GM23338 (cell line): Measurements from ENCODE around the gene ARHGEF39. TPM values are rescaled to one million over a fixed set of nuclear protein-coding genes. Genes with fewer than 3 reads are reported as not detected.

ENCODE experiments used
- ATAC-seq: fragments of 200-7000 bp; cut with Tn5 transposase; 3 replicates; pipeline ENCODE4 v1.9.1; 2020
- DNase-seq: peaks from one replicate; pipeline ENCODE4 v3.0.0-alpha.2; 2015; ENCODE audit warnings: low spot score
- H2AFZ ChIP-seq: fragments of 200-600 bp; sonication (generic); 2 replicates; pipeline ENCODE4 v1.8.0; 2016; ENCODE audit warnings: antibody characterized with exemption, mild to moderate bottlenecking, moderate library complexity
- H3F3A ChIP-seq: fragments of 200-600 bp; sonication (generic); replicated peaks from 2 replicates; pipeline ENCODE4 v1.8.0; 2017; ENCODE audit warnings: antibody characterized with exemption, mixed run types, low read depth
- H3K27ac ChIP-seq: fragments of 200-600 bp; sonication (generic); 2 replicates; pipeline ENCODE4 v1.6.1; 2016; ENCODE audit warnings: low read depth
- H3K27me3 ChIP-seq: fragments of 200-600 bp; sonication (generic); 2 replicates; pipeline ENCODE4 v1.8.0; 2016; ENCODE audit warnings: mild to moderate bottlenecking, mixed run types, moderate library complexity; ENCODE audit not compliant: insufficient read depth
- H3K36me3 ChIP-seq: fragments of 200-600 bp; sonication (generic); 2 replicates; pipeline ENCODE4 v1.8.0; 2016; ENCODE audit warnings: mild to moderate bottlenecking; ENCODE audit not compliant: insufficient read depth
- H3K4me1 ChIP-seq: fragments of 200-600 bp; sonication (generic); 2 replicates; pipeline ENCODE4 v1.8.0; 2016; ENCODE audit warnings: mild to moderate bottlenecking, moderate library complexity; ENCODE audit not compliant: insufficient read depth
- H3K4me2 ChIP-seq: fragments of 200-600 bp; sonication (generic); 2 replicates; pipeline ENCODE4 v1.7.1; 2017; ENCODE audit warnings: mixed run types
- H3K4me3 ChIP-seq: fragments of 200-600 bp; sonication (generic); 2 replicates; pipeline ENCODE4 v1.6.1; 2016; ENCODE audit warnings: mixed run types
- H3K79me2 ChIP-seq: fragments of 200-600 bp; sonication (generic); replicated peaks from 2 replicates; pipeline ENCODE4 v1.8.0; 2017; ENCODE audit warnings: mild to moderate bottlenecking; ENCODE audit not compliant: insufficient read depth
- H3K9me2 ChIP-seq: fragments of 200-600 bp; sonication (generic); 2 replicates; pipeline ENCODE4 v1.8.0; 2017; ENCODE audit not compliant: insufficient read depth
- H4K20me1 ChIP-seq: fragments of 200-600 bp; sonication (generic); replicated peaks from 2 replicates; pipeline ENCODE4 v1.8.0; 2017; ENCODE audit warnings: mild to moderate bottlenecking; ENCODE audit not compliant: insufficient read depth
- H3K27ac Mint-ChIP-seq: 2 replicates; pipeline ENCODE4 v1.8.0; 2020; ENCODE audit warnings: inconsistent platforms, mild to moderate bottlenecking, moderate library complexity, mixed read lengths
- H3K27me3 Mint-ChIP-seq: 3 replicates; pipeline ENCODE4 v1.8.0; 2022; ENCODE audit warnings: low read depth, mild to moderate bottlenecking, moderate library complexity, mixed read lengths, inconsistent platforms; ENCODE audit not compliant: insufficient read depth, poor library complexity
- H3K36me3 Mint-ChIP-seq: 3 replicates; pipeline ENCODE4 v1.8.0; 2021; ENCODE audit warnings: low read depth, mild to moderate bottlenecking, inconsistent platforms, moderate library complexity, mixed read lengths
- H3K4me1 Mint-ChIP-seq: 3 replicates; pipeline ENCODE4 v1.8.0; 2020; ENCODE audit warnings: mild to moderate bottlenecking, inconsistent platforms, mixed read lengths
- H3K4me3 Mint-ChIP-seq: 3 replicates; pipeline ENCODE4 v1.8.0; 2021; ENCODE audit warnings: moderate library complexity, mild to moderate bottlenecking, inconsistent platforms, mixed read lengths
- H3K9me3 Mint-ChIP-seq: 3 replicates; pipeline ENCODE4 v1.8.0; 2020; ENCODE audit warnings: moderate library complexity, mild to moderate bottlenecking, inconsistent platforms, mixed read lengths
- CREB1 ChIP-seq: fragments of 250-450 bp; sonication (Bioruptor Pico); IDR thresholded peaks from 2 replicates; pipeline ENCODE4 v1.5.0; 2020; ENCODE audit warnings: low read depth, mild to moderate bottlenecking, moderate library complexity
- CTCF ChIP-seq, 2 experiments: fragments of 200-600 bp in 1 of 2; sonication (generic) in 1 of 2; conservative IDR thresholded peaks; 2 replicates each; pipeline versions ENCODE4 v1.5.1 to v1.6.1; 2016 to 2017; ENCODE audit warnings: antibody characterized with exemption in 2 of 2, low read depth in 2 of 2, mild to moderate bottlenecking in 2 of 2, moderate library complexity in 1 of 2
- ETS1 ChIP-seq: IDR thresholded peaks from 2 replicates; pipeline ENCODE4 v1.6.1; 2016; ENCODE audit warnings: antibody characterized with exemption
- EZH2phosphoT487 ChIP-seq: fragments of 200-600 bp; sonication (generic); IDR thresholded peaks from one replicate; pipeline ENCODE4 v1.8.1; 2018; ENCODE audit warnings: antibody characterized with exemption; ENCODE audit not compliant: unreplicated experiment
- NANOG ChIP-seq: IDR thresholded peaks from 2 replicates; pipeline ENCODE4 v1.6.1; 2016; ENCODE audit warnings: antibody characterized with exemption, borderline replicate concordance
- POLR2AphosphoS5 ChIP-seq: IDR thresholded peaks from 2 replicates; pipeline ENCODE4 v1.6.1; 2016; ENCODE audit warnings: antibody characterized with exemption, low read depth
- REST ChIP-seq: IDR thresholded peaks from one replicate; pipeline ENCODE4 v1.6.1; 2018; ENCODE audit warnings: antibody characterized with exemption; ENCODE audit not compliant: unreplicated experiment
- STAT1 ChIP-seq: IDR thresholded peaks from one replicate; pipeline ENCODE4 v1.6.1; 2016; ENCODE audit warnings: antibody characterized with exemption; ENCODE audit not compliant: unreplicated experiment
- ZNF114 ChIP-seq: fragments of 250-450 bp; sonication (Bioruptor Pico); IDR thresholded peaks from 2 replicates; pipeline ENCODE4 v1.5.0; 2020; ENCODE audit warnings: mild to moderate bottlenecking, moderate library complexity
- polyA plus RNA-seq: library from polyadenylated mRNA; unstranded; fragments of >200 nt; fragmentation: Nextera tagmentation; extraction: Ambion mirVana; gene quantifications from 2 replicates; pipeline ENCODE4 v1.2.1, GENCODE V29; 2016
- total RNA-seq: library from RNA; depleted of rRNA; stranded (reverse); fragments of >200 nt; shearing (Covaris generic); gene quantifications from 2 replicates; pipeline ENCODE4 v1.2.3, GENCODE V29; 2014

ARHGEF39 gene
- total and polyA plus RNA-seq, 2 experiments from 2014 or later: 16.8 to 31.0 TPM

GRCh38 chr9:35695943-35696401 lies 31.0 kb upstream of the ARHGEF39 start (continued):
- TF ChIP-seq EZH2phosphoT487 (no peak), STAT1 (no peak), ETS1 (no peak), ZNF114 (CRISPR knock-in tag) (no peak), CREB1 (no peak), REST (no peak), NANOG (no peak), POLR2AphosphoS5 (no peak)

GRCh38 chr9:35691757-35692301 lies 26.8 kb upstream of the ARHGEF39 start:
- peak overlapping the region; percentile 94; the same call in 1 of the 2 replicates for H3K4me3 ChIP-seq
- H3K27me3 Mint-ChIP-seq: peaks cover 7% of the 10 kb centered on the region
- H3K4me3 Mint-ChIP-seq: peak overlapping the region; percentile 95
- peaks cover 30% of the 10 kb centered on the region for H3K4me1 Mint-ChIP-seq
- H3K36me3 Mint-ChIP-seq: peaks cover 22% of the 10 kb centered on the region
- ATAC-seq: peak; percentile 3; the same call in 2 of the 3 replicates
- no peaks in the 10 kb centered on the region for H3K36me3 ChIP-seq
- H3K27ac Mint-ChIP-seq: no peak overlapping the region
- H2AFZ ChIP-seq: no peak overlapping the region
- peaks cover 6% of the 10 kb centered on the region; the same call in 1 of the 2 replicates for H4K20me1 ChIP-seq
- peak; percentile 13 to 26; a peak in 3 of 4 replicates for TF ChIP-seq CTCF (conservative IDR thresholded peaks at IDR 0.05; ENCODE audit: low read depth in 2 of 2)
- no peak for TF ChIP-seq REST
- no peak for TF ChIP-seq ETS1
- no peaks in the 10 kb centered on the region; the same call in 1 of the 3 replicates for H3K9me3 Mint-ChIP-seq
- peak overlapping the region; percentile 96 for H3K4me2 ChIP-seq
- H3K9me2 ChIP-seq: no peaks in the 10 kb centered on the region
- DNase-seq: peak; percentile 64
- H3K4me1 ChIP-seq: peaks cover 17% of the 10 kb centered on the region; the same call in 1 of the 2 replicates
- H3F3A ChIP-seq: peaks cover under 1% of the 10 kb centered on the region
- no peak overlapping the region for H3K27ac ChIP-seq
- H3K27me3 ChIP-seq: no peaks in the 10 kb centered on the region
- H3K79me2 ChIP-seq: peaks cover 22% of the 10 kb centered on the region
